ACHN (cell line): Measurements from ENCODE around the gene ANAPC13.

Source experiments
- DNase-seq: peaks from one replicate; pipeline ENCODE4 v3.0.0-alpha.2; 2015
- in situ Hi-C: cut with HindIII; loops from 2 replicates; pipeline ENCODE4 v1.10.0; 2017; ENCODE audit warnings: low sequenced_read_pairs, low pct_ligation_motif_present, low pct_unique_long_range_greater_than_20kb

The ANAPC13 gene

GRCh38 chr3:134486577-134487041 lies 824 bp upstream of the ANAPC13 start:
- DNase-seq, result no peak
- in situ Hi-C loops, result loop anchor here (25.0 kb wide), 1 partner anchor 199 kb away; no protein-coding TSS in a partner anchor

- in situ Hi-C loops, result loop anchor here (25.0 kb wide), 1 partner anchor 198 kb away; no protein-coding TSS in a partner anchor
- DNase-seq, result peak; percentile 39
These were observed 589 bp downstream of the ANAPC13 start for GRCh38 chr3:134485075-134485717.

- in situ Hi-C loops, result loop anchor here (25.0 kb wide), 1 partner anchor 196 kb away; no protein-coding TSS in a partner anchor
These were observed 2.4 kb downstream of the ANAPC13 start for GRCh38 chr3:134483195-134483900.

GRCh38 chr3:134482622-134483021 lies 3.2 kb downstream of the ANAPC13 start:
- no peak for DNase-seq
- in situ Hi-C loops, result loop anchor here (25.0 kb wide), 1 partner anchor 195 kb away; no protein-coding TSS in a partner anchor

More at GRCh38 chr3:134483195-134483900, 2.4 kb downstream of the ANAPC13 start:
- DNase-seq, result peak; percentile 60

GRCh38 chr3:134481166-134481565 lies 4.6 kb downstream of the ANAPC13 start:
- DNase-seq, result no peak
- in situ Hi-C loops, result loop anchor here (25.0 kb wide), 1 partner anchor 194 kb away; no protein-coding TSS in a partner anchor

GRCh38 chr3:134480546-134480945 lies 5.2 kb downstream of the ANAPC13 start:
- in situ Hi-C loops, result loop anchor here (25.0 kb wide), 1 partner anchor 193 kb away; no protein-coding TSS in a partner anchor
- no peak for DNase-seq

- peak; percentile 55 for DNase-seq
- in situ Hi-C loops, result loop anchor here (25.0 kb wide), 1 partner anchor 191 kb away; no protein-coding TSS in a partner anchor
These were observed 7.8 kb downstream of the ANAPC13 start for GRCh38 chr3:134477938-134478337.

GRCh38 chr3:134477002-134477401 lies 8.8 kb downstream of the ANAPC13 start:
- in situ Hi-C loops, result loop anchor here (25.0 kb wide), 1 partner anchor 190 kb away; no protein-coding TSS in a partner anchor
- DNase-seq, result no peak

GRCh38 chr3:134476306-134476705 lies 9.5 kb downstream of the ANAPC13 start:
- no peak for DNase-seq
- in situ Hi-C loops, result loop anchor here (25.0 kb wide), 1 partner anchor 189 kb away; no protein-coding TSS in a partner anchor

GRCh38 chr3:134474956-134475355 lies 10.8 kb downstream of the ANAPC13 start:
- no peak for DNase-seq
- in situ Hi-C loops, result loop anchor here (25.0 kb wide), 1 partner anchor 188 kb away; no protein-coding TSS in a partner anchor

GRCh38 chr3:134473868-134474546 lies 11.8 kb downstream of the ANAPC13 start:
- in situ Hi-C loops, result no loop called here
- DNase-seq, result peak; percentile 80

GRCh38 chr3:134472831-134473230 lies 13.0 kb downstream of the ANAPC13 start:
- in situ Hi-C loops, result no loop called here
- no peak for DNase-seq

- in situ Hi-C loops, result no loop called here
- no peak for DNase-seq
These were observed 14.1 kb downstream of the ANAPC13 start for GRCh38 chr3:134471521-134472193.

- in situ Hi-C loops, result no loop called here
- DNase-seq, result no peak
These were observed 17.3 kb downstream of the ANAPC13 start for GRCh38 chr3:134468519-134468918.

- in situ Hi-C loops, result no loop called here
- DNase-seq, result no peak
These were observed 19.5 kb downstream of the ANAPC13 start for GRCh38 chr3:134466331-134466730.

- in situ Hi-C loops, result no loop called here
- no peak for DNase-seq
These were observed 21.0 kb downstream of the ANAPC13 start for GRCh38 chr3:134464689-134465365.

GRCh38 chr3:134464064-134464688 lies 21.6 kb downstream of the ANAPC13 start:
- DNase-seq, result no peak
- in situ Hi-C loops, result no loop called here
